ENCODE results near the gene SYT9. TPM values are rescaled to one million over a fixed set of nuclear protein-coding genes. Genes with fewer than 3 reads are reported as not detected.

Gene SYT9
- total and polyA plus RNA-seq, 4 donors: 0.05 to 5.4 (median 2.6) TPM

- no peak overlapping the region for H3K27ac ChIP-seq (ENCODE audit: low read depth in 1 of 2, low read length in 2 of 2)
- no peaks in the 10 kb centered on the region for H3K4me1 ChIP-seq (ENCODE audit: control insufficient read depth in 4 of 4, insufficient read depth in 4 of 4, low read length in 3 of 4)
- no peak overlapping the region for H3K4me3 ChIP-seq (ENCODE audit: low read depth in 1 of 3, low read length in 3 of 3)
- WGBS: 84% methylated on average over 7 of the region's 7 CpGs
- H3K36me3 ChIP-seq (ENCODE audit: control insufficient read depth in 4 of 4, insufficient read depth in 3 of 4, low read depth in 1 of 4, low read length in 3 of 4): no peaks in the 10 kb centered on the region
- H3K27me3 ChIP-seq (ENCODE audit: control insufficient read depth in 4 of 4, insufficient read depth in 4 of 4, low read length in 3 of 4): peaks cover 0 to 3% (median 0%) of the 10 kb centered on the region in 4 donors
- TF ChIP-seq FOXA1 (IDR thresholded peaks at IDR 0.05) (no peak), FOXA2 (IDR thresholded peaks at IDR 0.05) (no peak), EGR1 (IDR thresholded peaks at IDR 0.05; ENCODE audit: low read depth in 2 of 2) (no peak), SP1 (IDR thresholded peaks at IDR 0.05) (no peak)
- no peak for DNase-seq (ENCODE audit: low spot score)
- H3K9me3 ChIP-seq (ENCODE audit: control insufficient read depth in 4 of 4, low read length in 3 of 4): no peaks in the 10 kb centered on the region
- H3K9ac ChIP-seq (ENCODE audit: low read depth in 1 of 2, low read length in 2 of 2): no peak overlapping the region
Measured at GRCh38 chr11:7208391-7208790, 43.3 kb upstream of the SYT9 start.

GRCh38 chr11:7219491-7219890 is 32.2 kb upstream of the SYT9 start:
- Histone ChIP-seq H3K27me3 (ENCODE audit: control insufficient read depth in 4 of 4, insufficient read depth in 4 of 4, low read length in 3 of 4) (no peaks in the 10 kb centered on the region), H3K4me1 (ENCODE audit: control insufficient read depth in 4 of 4, insufficient read depth in 4 of 4, low read length in 3 of 4) (no peaks in the 10 kb centered on the region), H3K4me3 (ENCODE audit: low read depth in 1 of 3, low read length in 3 of 3) (no peak overlapping the region), H3K9me3 (ENCODE audit: control insufficient read depth in 4 of 4, low read length in 3 of 4) (no peaks in the 10 kb centered on the region), H3K36me3 (ENCODE audit: control insufficient read depth in 4 of 4, insufficient read depth in 3 of 4, low read depth in 1 of 4, low read length in 3 of 4) (no peaks in the 10 kb centered on the region), H3K9ac (ENCODE audit: low read depth in 1 of 2, low read length in 2 of 2) (no peak overlapping the region), H3K27ac (ENCODE audit: low read depth in 1 of 2, low read length in 2 of 2) (no peak overlapping the region)
- DNase-seq (ENCODE audit: low spot score): no peak
- TF ChIP-seq YY1 (IDR thresholded peaks at IDR 0.05) (no peak), JUND (IDR thresholded peaks at IDR 0.05) (no peak), ATF3 (IDR thresholded peaks at IDR 0.05) (no peak), GABPA (IDR thresholded peaks at IDR 0.05 in 1 of 2, conservative IDR thresholded peaks at IDR 0.05 in 1 of 2) (no peak), EGR1 (IDR thresholded peaks at IDR 0.05; ENCODE audit: low read depth in 2 of 2) (no peak), RXRA (IDR thresholded peaks at IDR 0.05) (no peak), HNF4G (IDR thresholded peaks at IDR 0.05) (no peak), RAD21 (IDR thresholded peaks at IDR 0.05) (no peak), CTCF (IDR thresholded peaks at IDR 0.05; ENCODE audit: low read depth, low read length, missing input control) (no peak), FOXA1 (IDR thresholded peaks at IDR 0.05) (no peak), TAF1 (conservative IDR thresholded peaks at IDR 0.05) (no peak), NR2F2 (IDR thresholded peaks at IDR 0.05) (no peak), SP1 (IDR thresholded peaks at IDR 0.05) (no peak), HNF4A (conservative IDR thresholded peaks at IDR 0.05) (no peak), REST (IDR thresholded peaks at IDR 0.05) (no peak), ZBTB33 (IDR thresholded peaks at IDR 0.05) (no peak), MAX (IDR thresholded peaks at IDR 0.05) (no peak)

All from liver (tissue), 9 donors.